Brain microvascular endothelial cell (primary cell): ENCODE data around the gene ADCY4.
A peak's percentile ranks its signal among the peaks of the same experiment; 100 is the strongest.

Experiments used
- DNase-seq: peaks from one replicate; pipeline ENCODE4 v3.0.0-alpha.2; 2020
- H3K27ac ChIP-seq: fragments of 250-450 bp; sonication (Bioruptor Pico); 2 replicates; pipeline ENCODE4 v1.5.1; 2020; ENCODE audit warnings: mild to moderate bottlenecking, moderate library complexity
- H3K27me3 ChIP-seq: fragments of 250-450 bp; sonication (Bioruptor Pico); replicated peaks from 2 replicates; pipeline ENCODE4 v1.5.1; 2020; ENCODE audit warnings: mild to moderate bottlenecking
- H3K36me3 ChIP-seq: fragments of 250-450 bp; sonication (Bioruptor Pico); replicated peaks from 2 replicates; pipeline ENCODE4 v1.5.1; 2020; ENCODE audit warnings: mild to moderate bottlenecking
- H3K4me3 ChIP-seq: 2 replicates; pipeline ENCODE4 v1.5.1; 2011; ENCODE audit warnings: low read depth, mild to moderate bottlenecking, control low read depth, low read length, moderate library complexity
- in situ Hi-C: cut with HindIII; loops from 2 replicates; pipeline ENCODE4 v1.10.0; 2017; ENCODE audit warnings: low sequenced_read_pairs, low pct_ligation_motif_present
- TF ChIP-seq, protein P1 (sequence below): IDR thresholded peaks from 2 replicates; pipeline ENCODE4 v1.5.1; 2011; ENCODE audit warnings: low read depth, mild to moderate bottlenecking, moderate library complexity, low read length, control low read depth, inconsistent platforms; ENCODE audit errors: missing control alignments

Gene ADCY4

DNA sequence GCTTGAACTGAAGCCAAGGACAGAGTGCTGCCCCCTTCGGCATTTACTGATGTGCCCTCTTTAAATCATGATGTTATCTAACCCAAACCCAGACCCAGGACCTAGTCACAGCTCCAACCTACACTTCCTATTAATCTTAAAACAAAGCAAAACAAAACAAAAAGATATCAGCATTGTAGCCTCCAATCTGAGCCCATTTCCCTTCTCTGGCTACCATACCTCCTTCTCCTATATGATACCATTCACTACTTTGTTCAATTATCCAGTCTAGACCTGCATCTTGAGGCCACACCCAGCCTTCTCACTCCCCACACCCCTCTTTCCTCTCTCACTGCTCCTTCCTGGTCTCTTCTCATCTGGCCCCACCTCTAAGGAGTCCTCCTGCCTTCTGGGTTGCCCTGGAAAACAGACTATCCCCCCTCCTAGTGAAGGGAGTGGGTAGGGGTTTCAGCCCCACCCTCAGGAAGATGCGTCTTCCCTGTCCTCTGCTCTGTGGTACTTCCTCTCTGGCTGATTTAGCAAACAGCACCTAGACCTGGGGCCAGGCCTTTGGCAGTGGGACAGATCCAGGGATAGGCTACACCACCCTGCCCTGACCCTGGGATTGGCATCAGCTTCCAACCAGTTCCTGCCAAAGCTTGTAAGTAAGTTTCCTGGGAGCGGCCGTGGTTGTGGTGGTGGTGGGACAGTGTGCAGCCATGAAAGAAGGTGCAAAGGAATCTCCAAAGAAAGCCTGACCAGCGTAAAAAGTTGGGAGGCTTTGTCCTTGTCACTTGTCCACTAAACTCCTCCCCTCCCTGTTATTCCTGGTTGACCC is 20.3 kb downstream of the ADCY4 start:
- TF ChIP-seq, protein P1, sequence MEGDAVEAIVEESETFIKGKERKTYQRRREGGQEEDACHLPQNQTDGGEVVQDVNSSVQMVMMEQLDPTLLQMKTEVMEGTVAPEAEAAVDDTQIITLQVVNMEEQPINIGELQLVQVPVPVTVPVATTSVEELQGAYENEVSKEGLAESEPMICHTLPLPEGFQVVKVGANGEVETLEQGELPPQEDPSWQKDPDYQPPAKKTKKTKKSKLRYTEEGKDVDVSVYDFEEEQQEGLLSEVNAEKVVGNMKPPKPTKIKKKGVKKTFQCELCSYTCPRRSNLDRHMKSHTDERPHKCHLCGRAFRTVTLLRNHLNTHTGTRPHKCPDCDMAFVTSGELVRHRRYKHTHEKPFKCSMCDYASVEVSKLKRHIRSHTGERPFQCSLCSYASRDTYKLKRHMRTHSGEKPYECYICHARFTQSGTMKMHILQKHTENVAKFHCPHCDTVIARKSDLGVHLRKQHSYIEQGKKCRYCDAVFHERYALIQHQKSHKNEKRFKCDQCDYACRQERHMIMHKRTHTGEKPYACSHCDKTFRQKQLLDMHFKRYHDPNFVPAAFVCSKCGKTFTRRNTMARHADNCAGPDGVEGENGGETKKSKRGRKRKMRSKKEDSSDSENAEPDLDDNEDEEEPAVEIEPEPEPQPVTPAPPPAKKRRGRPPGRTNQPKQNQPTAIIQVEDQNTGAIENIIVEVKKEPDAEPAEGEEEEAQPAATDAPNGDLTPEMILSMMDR, result no peak
- Histone ChIP-seq H3K27me3 (no peaks in the 10 kb centered on the region), H3K4me3 (no peak overlapping the region), H3K27ac (no peak overlapping the region), H3K36me3 (no peaks in the 10 kb centered on the region)
- in situ Hi-C loops, result no loop called here
- DNase-seq, result no peak

DNA sequence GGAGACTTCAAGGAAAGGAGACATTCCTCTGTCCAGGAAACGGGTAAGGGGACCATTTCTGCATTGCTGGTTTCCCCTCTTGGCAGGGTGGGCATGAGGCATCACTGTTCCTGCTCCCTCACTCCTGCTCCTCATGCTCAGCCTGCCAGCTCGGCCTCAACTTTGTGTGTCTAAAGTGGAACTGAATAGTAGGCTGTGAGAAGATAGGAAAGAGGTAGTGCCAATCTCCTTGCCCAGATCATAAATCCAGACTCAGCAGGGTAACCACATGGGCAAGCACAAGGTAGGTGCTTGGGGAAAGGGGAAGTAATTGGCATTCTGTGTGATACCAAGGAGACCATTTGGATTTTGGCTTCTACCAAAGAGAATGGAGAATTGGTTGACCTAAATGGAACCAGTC is 21.0 kb downstream of the ADCY4 start:
- DNase-seq, result no peak
- H3K4me3 ChIP-seq, result no peak overlapping the region
- H3K36me3 ChIP-seq, result no peaks in the 10 kb centered on the region
- no peaks in the 10 kb centered on the region for H3K27me3 ChIP-seq
- no peak overlapping the region for H3K27ac ChIP-seq
- in situ Hi-C loops, result no loop called here
- TF ChIP-seq, protein P1, result no peak

DNA sequence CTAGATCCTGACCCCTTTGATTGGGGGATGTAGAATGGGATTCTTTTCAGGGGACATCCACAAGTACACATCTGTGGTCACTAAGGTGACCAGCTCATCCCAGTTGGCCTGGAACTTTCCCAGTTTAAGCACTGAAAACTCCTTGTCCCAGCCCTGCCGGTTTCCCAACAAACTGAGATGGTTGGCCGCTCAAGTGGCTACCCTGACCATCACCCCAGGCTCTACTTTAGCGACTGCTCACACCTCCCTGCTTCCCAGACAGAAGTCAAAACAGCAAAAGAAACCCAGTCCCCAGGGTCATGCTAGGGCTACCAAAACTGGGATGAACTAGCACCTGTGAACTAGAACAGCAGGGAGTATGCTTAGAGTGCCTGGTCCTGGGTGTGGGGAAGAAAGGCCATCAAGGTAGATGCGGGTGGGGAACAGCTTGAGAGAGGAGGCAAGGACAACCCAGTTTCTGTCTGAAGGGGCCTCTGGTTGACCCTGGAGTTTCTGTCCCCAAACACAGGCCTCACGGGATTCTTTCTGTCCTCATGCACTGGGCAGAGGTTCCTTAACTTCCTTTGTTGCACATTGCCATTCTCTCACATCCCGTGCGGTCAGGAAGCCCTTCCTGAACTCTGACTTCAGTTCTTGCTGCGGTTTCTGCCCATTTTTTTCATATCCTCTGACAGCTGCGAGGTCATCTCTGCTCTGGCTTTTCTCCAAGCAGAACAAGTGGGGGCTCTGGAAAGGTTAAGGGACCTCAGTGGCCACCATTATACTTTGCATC is 21.9 kb downstream of the ADCY4 start:
- Histone ChIP-seq H3K27ac (no peak overlapping the region), H3K27me3 (no peaks in the 10 kb centered on the region), H3K36me3 (no peaks in the 10 kb centered on the region), H3K4me3 (no peak overlapping the region)
- peak; percentile 18 for DNase-seq
- in situ Hi-C loops, result no loop called here
- TF ChIP-seq, protein P1, result no peak

DNA sequence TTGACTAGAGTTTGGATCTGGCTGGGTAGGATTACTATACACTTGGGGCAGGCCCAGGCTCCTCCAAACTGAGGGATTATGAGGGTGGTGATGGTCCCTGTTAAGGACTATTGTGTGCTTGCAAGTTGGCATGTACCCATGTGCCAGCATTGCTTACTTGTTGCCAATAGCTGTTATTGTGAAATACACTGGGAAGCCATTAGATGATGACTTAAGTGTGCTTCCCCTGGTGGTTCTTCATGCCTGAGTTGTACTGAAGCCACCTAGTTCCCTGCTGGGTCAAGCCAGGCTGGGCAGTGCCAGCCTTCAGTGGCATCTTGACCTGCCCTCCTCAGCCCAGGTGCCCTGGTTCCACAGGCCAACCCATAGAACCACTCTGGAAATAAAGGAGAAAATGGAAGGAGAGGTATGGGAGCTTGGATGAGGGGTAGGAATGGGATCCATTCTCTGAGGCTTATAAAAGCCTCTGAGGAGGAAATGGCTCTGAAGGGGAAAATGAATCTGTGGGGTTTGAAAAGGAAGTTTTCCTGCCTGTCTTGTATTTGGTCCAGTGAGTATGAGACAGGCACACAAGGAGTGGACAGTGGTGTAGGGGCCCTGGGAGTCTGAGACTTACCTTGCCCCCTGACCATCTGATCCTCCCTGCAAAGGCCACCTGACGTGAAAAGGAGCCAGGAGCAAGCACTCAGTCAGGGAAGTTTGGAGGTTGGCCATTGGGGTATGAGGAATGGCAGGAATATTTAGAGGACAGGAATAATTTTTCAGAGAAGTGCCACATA is 22.8 kb downstream of the ADCY4 start:
- no peak overlapping the region for H3K4me3 ChIP-seq
- in situ Hi-C loops, result no loop called here
- DNase-seq, result no peak
- no peaks in the 10 kb centered on the region for H3K36me3 ChIP-seq
- no peaks in the 10 kb centered on the region for H3K27me3 ChIP-seq
- TF ChIP-seq, protein P1, result no peak
- no peak overlapping the region for H3K27ac ChIP-seq

DNA sequence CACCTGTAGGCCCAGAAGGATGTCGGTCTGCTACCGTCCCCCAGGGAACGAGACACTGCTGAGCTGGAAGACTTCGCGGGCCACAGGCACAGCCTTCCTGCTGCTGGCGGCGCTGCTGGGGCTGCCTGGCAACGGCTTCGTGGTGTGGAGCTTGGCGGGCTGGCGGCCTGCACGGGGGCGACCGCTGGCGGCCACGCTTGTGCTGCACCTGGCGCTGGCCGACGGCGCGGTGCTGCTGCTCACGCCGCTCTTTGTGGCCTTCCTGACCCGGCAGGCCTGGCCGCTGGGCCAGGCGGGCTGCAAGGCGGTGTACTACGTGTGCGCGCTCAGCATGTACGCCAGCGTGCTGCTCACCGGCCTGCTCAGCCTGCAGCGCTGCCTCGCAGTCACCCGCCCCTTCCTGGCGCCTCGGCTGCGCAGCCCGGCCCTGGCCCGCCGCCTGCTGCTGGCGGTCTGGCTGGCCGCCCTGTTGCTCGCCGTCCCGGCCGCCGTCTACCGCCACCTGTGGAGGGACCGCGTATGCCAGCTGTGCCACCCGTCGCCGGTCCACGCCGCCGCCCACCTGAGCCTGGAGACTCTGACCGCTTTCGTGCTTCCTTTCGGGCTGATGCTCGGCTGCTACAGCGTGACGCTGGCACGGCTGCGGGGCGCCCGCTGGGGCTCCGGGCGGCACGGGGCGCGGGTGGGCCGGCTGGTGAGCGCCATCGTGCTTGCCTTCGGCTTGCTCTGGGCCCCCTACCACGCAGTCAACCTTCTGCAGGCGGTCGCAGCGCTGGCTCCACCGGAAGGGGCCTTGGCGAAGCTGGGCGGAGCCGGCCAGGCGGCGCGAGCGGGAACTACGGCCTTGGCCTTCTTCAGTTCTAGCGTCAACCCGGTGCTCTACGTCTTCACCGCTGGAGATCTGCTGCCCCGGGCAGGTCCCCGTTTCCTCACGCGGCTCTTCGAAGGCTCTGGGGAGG is 23.9 kb downstream of the ADCY4 start, which contains the start of gene LTB4R:
Gene LTB4R, plus strand, starts transcription at position 857 of the 959 bp plus-strand sequence. CDS start 4,150 bp downstream, outside the sequence.
- Histone ChIP-seq H3K36me3 (peaks cover 7% of the 10 kb centered on the region), H3K27me3 (no peaks in the 10 kb centered on the region), H3K27ac (no peak within 1 kb of the TSS), H3K4me3 (peak within 1 kb of the TSS; percentile 45)
- peak; percentile 36 for DNase-seq
- TF ChIP-seq, protein P1, result peak; percentile 10
- in situ Hi-C loops, result no loop called here
